ENCODE results near the gene DUT.

DNA sequence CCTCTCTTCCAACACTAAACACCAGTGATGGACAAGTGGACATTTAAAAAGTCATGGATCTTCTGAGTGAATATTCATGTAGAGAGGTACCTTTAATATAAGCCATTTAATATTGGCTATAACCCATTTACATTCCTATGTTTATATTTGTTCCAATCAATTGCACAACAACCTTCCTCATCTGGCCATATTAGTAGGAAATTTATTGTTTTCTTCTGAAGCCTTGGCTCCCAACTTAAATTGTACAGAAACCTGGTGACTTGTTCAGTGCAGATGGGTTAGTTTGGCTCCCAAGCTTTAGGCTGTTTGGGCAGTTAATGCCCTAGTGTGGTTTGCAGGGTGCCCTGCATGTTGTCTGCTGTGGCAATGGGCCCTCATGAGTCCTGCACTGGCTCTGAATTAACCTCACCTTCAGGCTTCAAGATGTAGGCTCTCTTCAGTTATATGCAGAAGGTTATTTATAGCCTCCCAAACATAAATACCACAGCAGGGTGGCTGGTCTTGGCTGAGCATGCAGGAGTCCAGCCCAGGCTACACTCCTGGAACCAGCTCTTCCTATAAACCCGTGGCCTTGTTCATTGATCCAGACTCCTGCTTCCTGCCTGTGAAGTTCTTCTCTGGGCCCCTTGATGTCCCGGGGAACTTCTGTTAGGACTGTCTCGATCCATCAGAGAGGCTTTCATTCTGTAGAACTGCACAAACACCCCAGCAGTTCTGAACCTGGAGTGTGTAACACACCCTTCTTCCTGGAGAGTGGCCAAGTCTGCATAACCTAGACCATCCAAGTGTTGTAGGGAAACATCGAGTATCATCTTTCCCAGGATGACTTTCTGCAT is 57.0 kb downstream of the DUT start:
- TF ChIP-seq, protein P1, sequence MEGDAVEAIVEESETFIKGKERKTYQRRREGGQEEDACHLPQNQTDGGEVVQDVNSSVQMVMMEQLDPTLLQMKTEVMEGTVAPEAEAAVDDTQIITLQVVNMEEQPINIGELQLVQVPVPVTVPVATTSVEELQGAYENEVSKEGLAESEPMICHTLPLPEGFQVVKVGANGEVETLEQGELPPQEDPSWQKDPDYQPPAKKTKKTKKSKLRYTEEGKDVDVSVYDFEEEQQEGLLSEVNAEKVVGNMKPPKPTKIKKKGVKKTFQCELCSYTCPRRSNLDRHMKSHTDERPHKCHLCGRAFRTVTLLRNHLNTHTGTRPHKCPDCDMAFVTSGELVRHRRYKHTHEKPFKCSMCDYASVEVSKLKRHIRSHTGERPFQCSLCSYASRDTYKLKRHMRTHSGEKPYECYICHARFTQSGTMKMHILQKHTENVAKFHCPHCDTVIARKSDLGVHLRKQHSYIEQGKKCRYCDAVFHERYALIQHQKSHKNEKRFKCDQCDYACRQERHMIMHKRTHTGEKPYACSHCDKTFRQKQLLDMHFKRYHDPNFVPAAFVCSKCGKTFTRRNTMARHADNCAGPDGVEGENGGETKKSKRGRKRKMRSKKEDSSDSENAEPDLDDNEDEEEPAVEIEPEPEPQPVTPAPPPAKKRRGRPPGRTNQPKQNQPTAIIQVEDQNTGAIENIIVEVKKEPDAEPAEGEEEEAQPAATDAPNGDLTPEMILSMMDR (IDR thresholded peaks at IDR 0.05) = no peak
- TF ChIP-seq POLR2AphosphoS5 (IDR thresholded peaks at IDR 0.05; ENCODE audit: insufficient read depth in 1 of 2, low read depth in 1 of 2) (no peak), POLR2A (IDR thresholded peaks at IDR 0.05) (no peak)
